Liver (tissue), 9 donors: Measurements from ENCODE around the gene CPSF3. TPM values are rescaled to one million over a fixed set of nuclear protein-coding genes. Genes with fewer than 3 reads are reported as not detected.

Experiments
- DNase-seq: peaks from one replicate; pipeline ENCODE4 v3.0.0-alpha.2; 2017; ENCODE audit warnings: low spot score
- H3K27ac ChIP-seq, 2 donors: one replicate each; pipeline ENCODE4 v1.7.0; 2013; ENCODE audit warnings: inconsistent platforms in 2 of 2, low read length in 2 of 2, control low read depth in 1 of 2, low read depth in 1 of 2, mild to moderate bottlenecking in 1 of 2
- H3K27me3 ChIP-seq, 4 donors: one replicate each; pipeline versions ENCODE4 v1.6.1 to v1.7.0; 2013; ENCODE audit warnings: low read length in 3 of 4, inconsistent platforms in 1 of 4, mild to moderate bottlenecking in 1 of 4, moderate library complexity in 1 of 4; ENCODE audit not compliant: control insufficient read depth in 4 of 4, insufficient read depth in 4 of 4
- H3K36me3 ChIP-seq, 4 donors: one replicate each; pipeline versions ENCODE4 v1.6.1 to v1.7.0; 2013; ENCODE audit warnings: low read length in 3 of 4, mild to moderate bottlenecking in 3 of 4, low read depth in 1 of 4, moderate library complexity in 1 of 4; ENCODE audit not compliant: control insufficient read depth in 4 of 4, insufficient read depth in 3 of 4
- H3K4me1 ChIP-seq, 4 donors: one replicate each; pipeline versions ENCODE4 v1.6.1 to v1.7.0; 2013; ENCODE audit warnings: low read length in 3 of 4, mild to moderate bottlenecking in 3 of 4, moderate library complexity in 1 of 4; ENCODE audit not compliant: control insufficient read depth in 4 of 4, insufficient read depth in 4 of 4
- H3K4me3 ChIP-seq, 3 donors: one replicate each; pipeline versions ENCODE4 v1.6.1 to v1.7.0; 2013; ENCODE audit warnings: low read length in 3 of 3, control low read depth in 1 of 3, low read depth in 1 of 3, mild to moderate bottlenecking in 1 of 3
- H3K9ac ChIP-seq, 2 donors: one replicate each; pipeline ENCODE4 v1.7.0; 2013; ENCODE audit warnings: low read length in 2 of 2, mild to moderate bottlenecking in 2 of 2, moderate library complexity in 2 of 2, control low read depth in 1 of 2, low read depth in 1 of 2
- H3K9me3 ChIP-seq, 4 donors: one replicate each; pipeline versions ENCODE4 v1.6.1 to v1.7.0; 2013; ENCODE audit warnings: low read length in 3 of 4; ENCODE audit not compliant: control insufficient read depth in 4 of 4
- CTCF ChIP-seq: fragments of 150-350 bp; IDR thresholded peaks from 2 replicates; pipeline ENCODE4 v1.5.1; 2017; ENCODE audit warnings: improper control_type of control experiment, low read depth, low read length; ENCODE audit not compliant: missing input control
- EGR1 ChIP-seq, 2 donors: IDR thresholded peaks; 2 replicates each; pipeline ENCODE4 v1.6.1; 2016 to 2018; ENCODE audit warnings: antibody characterized with exemption in 2 of 2, low read depth in 2 of 2
- FOXA1 ChIP-seq: IDR thresholded peaks from 2 replicates; pipeline ENCODE4 v1.6.1; 2016; ENCODE audit warnings: antibody characterized with exemption
- FOXA2 ChIP-seq: IDR thresholded peaks from 2 replicates; pipeline ENCODE4 v1.6.1; 2016; ENCODE audit warnings: antibody characterized with exemption
- GABPA ChIP-seq, 2 donors: IDR thresholded peaks in 1 of 2; conservative IDR thresholded peaks in 1 of 2; 2 replicates each; pipeline ENCODE4 v1.6.1; 2016; ENCODE audit warnings: antibody characterized with exemption in 2 of 2, mild to moderate bottlenecking in 1 of 2, moderate library complexity in 1 of 2
- HNF4A ChIP-seq, 2 donors: conservative IDR thresholded peaks; 2 replicates each; pipeline ENCODE4 v1.6.1; 2016; ENCODE audit warnings: antibody characterized with exemption in 2 of 2, mild to moderate bottlenecking in 2 of 2
- HNF4G ChIP-seq: IDR thresholded peaks from 2 replicates; pipeline ENCODE4 v1.6.1; 2016; ENCODE audit warnings: antibody characterized with exemption
- JUND ChIP-seq, 2 donors: IDR thresholded peaks; 2 replicates each; pipeline ENCODE4 v1.6.1; 2016; ENCODE audit warnings: antibody characterized with exemption in 2 of 2
- MAX ChIP-seq: IDR thresholded peaks from 2 replicates; pipeline ENCODE4 v1.6.1; 2016; ENCODE audit warnings: antibody characterized with exemption
- NR2F2 ChIP-seq: IDR thresholded peaks from 2 replicates; pipeline ENCODE4 v1.6.1; 2016; ENCODE audit warnings: antibody characterized with exemption
- RAD21 ChIP-seq, 2 donors: IDR thresholded peaks; 2 replicates each; pipeline ENCODE4 v1.6.1; 2016; ENCODE audit warnings: antibody characterized with exemption in 2 of 2, mild to moderate bottlenecking in 2 of 2
- RXRA ChIP-seq, 2 donors: IDR thresholded peaks; 2 replicates each; pipeline ENCODE4 v1.6.1; 2017 to 2018; ENCODE audit warnings: antibody characterized with exemption in 2 of 2, mild to moderate bottlenecking in 1 of 2
- SP1 ChIP-seq: IDR thresholded peaks from 2 replicates; pipeline ENCODE4 v1.6.1; 2018; ENCODE audit warnings: antibody characterized with exemption, mild to moderate bottlenecking
- TAF1 ChIP-seq: conservative IDR thresholded peaks from 2 replicates; pipeline ENCODE4 v1.6.1; 2016; ENCODE audit warnings: antibody characterized with exemption, mild to moderate bottlenecking
- YY1 ChIP-seq: IDR thresholded peaks from 2 replicates; pipeline ENCODE4 v1.6.1; 2016; ENCODE audit warnings: antibody characterized with exemption, mild to moderate bottlenecking
- WGBS: extraction: QIAGEN DNeasy Blood & Tissue Kit; methylation state at CpG from one replicate; pipeline ENCODE4 v1.1.7; 2013; 5-methylcytosine and 5-hydroxymethylcytosine counted together
- polyA plus RNA-seq, 2 donors: library from polyadenylated mRNA; stranded (reverse) in 1 of 2; unstranded in 1 of 2; fragments of 200-250 nt in 1 of 2; fragments of >200 nt in 1 of 2; fragmentation: Nextera tagmentation in 1 of 2; extraction: Ambion mirVana in 1 of 2; gene quantifications; one replicate each; pipeline versions ENCODE4 v1.2.1 to v1.2.3, GENCODE V29; 2013 to 2015
- total RNA-seq, 2 donors: library from RNA; depleted of rRNA; stranded (reverse); fragments of >200 nt; gene quantifications; one replicate each; pipeline ENCODE4 v1.2.3, GENCODE V29; 2014
- TF ChIP-seq, protein P1 (sequence below): IDR thresholded peaks from 2 replicates; pipeline ENCODE4 v1.6.1; 2016; ENCODE audit warnings: antibody characterized with exemption
- TF ChIP-seq, protein P2 (sequence below): IDR thresholded peaks from 2 replicates; pipeline ENCODE4 v1.6.1; 2016; ENCODE audit warnings: antibody characterized with exemption
- TF ChIP-seq, protein P3 (sequence below): IDR thresholded peaks from 2 replicates; pipeline ENCODE4 v1.6.1; 2016; ENCODE audit warnings: antibody characterized with exemption, mild to moderate bottlenecking
- donor health status: healthy.
- donor health status: healthy.
- donor health status: healthy.
- donor health status: healthy.
- donor health status: healthy.

The CPSF3 gene
- total and polyA plus RNA-seq, 4 donors: 8.7 to 32.2 (median 16.9) TPM

DNA sequence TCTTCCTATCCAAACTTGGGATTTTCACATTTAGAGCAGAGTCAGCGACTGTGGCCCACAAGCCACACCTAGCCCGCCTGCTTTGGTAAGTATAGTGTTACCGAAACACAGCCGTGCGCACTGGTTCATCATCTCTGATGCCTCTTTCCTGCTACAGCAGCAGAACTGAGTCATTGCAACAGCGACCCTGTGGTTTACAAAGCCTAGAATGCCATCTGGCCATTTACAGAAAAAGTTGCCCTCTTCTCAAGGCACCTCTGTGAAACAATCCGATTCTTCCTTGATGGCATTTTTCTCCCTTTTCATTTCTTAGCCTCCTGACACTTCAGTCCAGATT, 40.2 kb downstream of the CPSF3 start:
- TF ChIP-seq TAF1 (no peak), EGR1 (IDR thresholded peaks at IDR 0.05; ENCODE audit: low read depth in 2 of 2) (no peak), MAX (no peak), JUND (IDR thresholded peaks at IDR 0.05) (no peak), RAD21 (IDR thresholded peaks at IDR 0.05) (no peak), RXRA (IDR thresholded peaks at IDR 0.05) (no peak), HNF4A (conservative IDR thresholded peaks at IDR 0.05) (no peak), YY1 (no peak), FOXA1 (no peak), SP1 (no peak), NR2F2 (no peak), GABPA (IDR thresholded peaks at IDR 0.05 in 1 of 2, conservative IDR thresholded peaks at IDR 0.05 in 1 of 2) (no peak), CTCF (no peak), FOXA2 (no peak), HNF4G (no peak)
- TF ChIP-seq, protein P1, sequence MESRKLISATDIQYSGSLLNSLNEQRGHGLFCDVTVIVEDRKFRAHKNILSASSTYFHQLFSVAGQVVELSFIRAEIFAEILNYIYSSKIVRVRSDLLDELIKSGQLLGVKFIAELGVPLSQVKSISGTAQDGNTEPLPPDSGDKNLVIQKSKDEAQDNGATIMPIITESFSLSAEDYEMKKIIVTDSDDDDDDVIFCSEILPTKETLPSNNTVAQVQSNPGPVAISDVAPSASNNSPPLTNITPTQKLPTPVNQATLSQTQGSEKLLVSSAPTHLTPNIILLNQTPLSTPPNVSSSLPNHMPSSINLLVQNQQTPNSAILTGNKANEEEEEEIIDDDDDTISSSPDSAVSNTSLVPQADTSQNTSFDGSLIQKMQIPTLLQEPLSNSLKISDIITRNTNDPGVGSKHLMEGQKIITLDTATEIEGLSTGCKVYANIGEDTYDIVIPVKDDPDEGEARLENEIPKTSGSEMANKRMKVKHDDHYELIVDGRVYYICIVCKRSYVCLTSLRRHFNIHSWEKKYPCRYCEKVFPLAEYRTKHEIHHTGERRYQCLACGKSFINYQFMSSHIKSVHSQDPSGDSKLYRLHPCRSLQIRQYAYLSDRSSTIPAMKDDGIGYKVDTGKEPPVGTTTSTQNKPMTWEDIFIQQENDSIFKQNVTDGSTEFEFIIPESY: no peak
- TF ChIP-seq, protein P2, sequence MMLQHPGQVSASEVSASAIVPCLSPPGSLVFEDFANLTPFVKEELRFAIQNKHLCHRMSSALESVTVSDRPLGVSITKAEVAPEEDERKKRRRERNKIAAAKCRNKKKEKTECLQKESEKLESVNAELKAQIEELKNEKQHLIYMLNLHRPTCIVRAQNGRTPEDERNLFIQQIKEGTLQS: no peak
- TF ChIP-seq, protein P3, sequence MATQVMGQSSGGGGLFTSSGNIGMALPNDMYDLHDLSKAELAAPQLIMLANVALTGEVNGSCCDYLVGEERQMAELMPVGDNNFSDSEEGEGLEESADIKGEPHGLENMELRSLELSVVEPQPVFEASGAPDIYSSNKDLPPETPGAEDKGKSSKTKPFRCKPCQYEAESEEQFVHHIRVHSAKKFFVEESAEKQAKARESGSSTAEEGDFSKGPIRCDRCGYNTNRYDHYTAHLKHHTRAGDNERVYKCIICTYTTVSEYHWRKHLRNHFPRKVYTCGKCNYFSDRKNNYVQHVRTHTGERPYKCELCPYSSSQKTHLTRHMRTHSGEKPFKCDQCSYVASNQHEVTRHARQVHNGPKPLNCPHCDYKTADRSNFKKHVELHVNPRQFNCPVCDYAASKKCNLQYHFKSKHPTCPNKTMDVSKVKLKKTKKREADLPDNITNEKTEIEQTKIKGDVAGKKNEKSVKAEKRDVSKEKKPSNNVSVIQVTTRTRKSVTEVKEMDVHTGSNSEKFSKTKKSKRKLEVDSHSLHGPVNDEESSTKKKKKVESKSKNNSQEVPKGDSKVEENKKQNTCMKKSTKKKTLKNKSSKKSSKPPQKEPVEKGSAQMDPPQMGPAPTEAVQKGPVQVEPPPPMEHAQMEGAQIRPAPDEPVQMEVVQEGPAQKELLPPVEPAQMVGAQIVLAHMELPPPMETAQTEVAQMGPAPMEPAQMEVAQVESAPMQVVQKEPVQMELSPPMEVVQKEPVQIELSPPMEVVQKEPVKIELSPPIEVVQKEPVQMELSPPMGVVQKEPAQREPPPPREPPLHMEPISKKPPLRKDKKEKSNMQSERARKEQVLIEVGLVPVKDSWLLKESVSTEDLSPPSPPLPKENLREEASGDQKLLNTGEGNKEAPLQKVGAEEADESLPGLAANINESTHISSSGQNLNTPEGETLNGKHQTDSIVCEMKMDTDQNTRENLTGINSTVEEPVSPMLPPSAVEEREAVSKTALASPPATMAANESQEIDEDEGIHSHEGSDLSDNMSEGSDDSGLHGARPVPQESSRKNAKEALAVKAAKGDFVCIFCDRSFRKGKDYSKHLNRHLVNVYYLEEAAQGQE: no peak
- Histone ChIP-seq H3K9me3 (no peaks in the 10 kb centered on the region), H3K4me3 (no peak overlapping the region), H3K27ac (no peak overlapping the region), H3K36me3 (peaks cover 6 to 22% (median 11%) of the 10 kb centered on the region in 4 donors), H3K27me3 (no peaks in the 10 kb centered on the region), H3K9ac (no peak overlapping the region), H3K4me1 (no peaks in the 10 kb centered on the region)
- 81% methylated on average over 7 of the region's 7 CpGs for WGBS
- no peak for DNase-seq

DNA sequence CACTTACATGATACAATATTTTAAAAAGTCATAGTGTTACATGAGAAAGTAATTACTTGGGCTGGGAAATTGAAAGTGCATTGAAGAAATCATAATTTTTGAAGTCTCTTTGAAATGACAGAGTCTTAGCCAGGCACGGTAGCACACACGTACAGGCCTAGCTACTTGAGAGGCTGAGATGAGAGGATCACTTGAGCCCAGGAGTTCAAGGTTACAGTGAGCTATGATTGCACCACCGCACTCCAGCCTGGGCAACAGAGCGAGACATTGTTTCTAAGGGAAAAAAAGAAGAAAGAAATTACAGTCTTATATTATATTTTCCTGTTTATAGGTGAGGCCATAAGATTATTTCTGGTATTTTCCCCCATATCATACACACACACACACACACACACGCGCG, 41.7 kb downstream of the CPSF3 start:
- Histone ChIP-seq H3K4me3 (no peak overlapping the region), H3K9me3 (no peaks in the 10 kb centered on the region), H3K27me3 (no peaks in the 10 kb centered on the region), H3K9ac (no peak overlapping the region), H3K4me1 (no peaks in the 10 kb centered on the region), H3K27ac (no peak overlapping the region), H3K36me3 (peaks cover 6 to 18% (median 11%) of the 10 kb centered on the region in 4 donors)
- no peak for DNase-seq
- TF ChIP-seq, protein P2: no peak
- TF ChIP-seq FOXA2: no peak
- TF ChIP-seq TAF1: no peak
- no peak for TF ChIP-seq RAD21 (IDR thresholded peaks at IDR 0.05)
- no peak for TF ChIP-seq FOXA1
- no peak for TF ChIP-seq JUND (IDR thresholded peaks at IDR 0.05)
- no peak for TF ChIP-seq EGR1 (IDR thresholded peaks at IDR 0.05; ENCODE audit: low read depth in 2 of 2)
- no peak for TF ChIP-seq NR2F2
- TF ChIP-seq, protein P3: no peak
- no peak for TF ChIP-seq YY1
- no peak for TF ChIP-seq RXRA (IDR thresholded peaks at IDR 0.05)
- TF ChIP-seq CTCF: no peak
- WGBS: 89% methylated on average over 7 of the region's 7 CpGs
